GM12891 (cell line): Measurements from ENCODE around the gene RAB29.

Experiments
- DNase-seq: peaks from one replicate; pipeline ENCODE4 v3.0.0; 2011; ENCODE audit warnings: low spot score; ENCODE audit not compliant: insufficient read length
- FAIRE-seq: peaks from 2 replicates; lab custom pipeline; 2011; peaks lifted over from hg19 to GRCh38; lab: Jason Lieb, UNC
- PAX5 ChIP-seq: IDR thresholded peaks from 2 replicates; pipeline ENCODE4 v1.6.1; 2011; ENCODE audit warnings: low read length, moderate library complexity, mild to moderate bottlenecking; ENCODE audit not compliant: insufficient read depth, severe bottlenecking
- POLR2A ChIP-seq: IDR thresholded peaks from 2 replicates; pipeline ENCODE4 v1.6.1; 2011; ENCODE audit warnings: low read depth, low read length, control low read depth
- POLR2AphosphoS5 ChIP-seq: IDR thresholded peaks from 2 replicates; pipeline ENCODE4 v1.6.1; 2011; ENCODE audit warnings: low read depth, low read length, control low read depth
- POU2F2 ChIP-seq: IDR thresholded peaks from 2 replicates; pipeline ENCODE4 v1.6.1; 2011; ENCODE audit warnings: low read depth, mild to moderate bottlenecking, control low read depth, low read length, moderate library complexity
- SPI1 ChIP-seq: IDR thresholded peaks from 2 replicates; pipeline ENCODE4 v1.6.1; 2011; ENCODE audit warnings: low read depth, low read length, control low read depth
- TAF1 ChIP-seq: IDR thresholded peaks from 2 replicates; pipeline ENCODE4 v1.6.1; 2011; ENCODE audit warnings: low read depth, low read length, control low read depth

Gene RAB29

GRCh38 chr1:205798577-205798976 is 23.3 kb upstream of the RAB29 start:
- no peak for DNase-seq

GRCh38 chr1:205797168-205797567 is 21.9 kb upstream of the RAB29 start:
- DNase-seq (no peak), FAIRE-seq (no peak)
- TF ChIP-seq POU2F2 (no peak), PAX5 (no peak), POLR2A (no peak), TAF1 (no peak), POLR2AphosphoS5 (no peak), SPI1 (no peak)

More at GRCh38 chr1:205798577-205798976, 23.3 kb upstream of the RAB29 start:
- TF ChIP-seq POLR2A (no peak), TAF1 (no peak), POU2F2 (no peak), POLR2AphosphoS5 (no peak), SPI1 (no peak), PAX5 (no peak)
- no peak for FAIRE-seq

- no peak for TF ChIP-seq POLR2A
- TF ChIP-seq POLR2AphosphoS5 = no peak
- peak; percentile 34; the same call in 1 of the 2 replicates for TF ChIP-seq POU2F2
- TF ChIP-seq TAF1 = no peak
- DNase-seq = no peak
- peak; percentile 48 for FAIRE-seq
Observed at GRCh38 chr1:205794011-205794730, 18.9 kb upstream of the RAB29 start.

GRCh38 chr1:205792961-205793673 is 17.8 kb upstream of the RAB29 start:
- no peak for DNase-seq
- TF ChIP-seq TAF1 (no peak), POLR2A (no peak), PAX5 (no peak), SPI1 (no peak), POU2F2 (no peak), POLR2AphosphoS5 (no peak)
- no peak for FAIRE-seq

GRCh38 chr1:205792481-205792881 is 17.2 kb upstream of the RAB29 start:
- DNase-seq = no peak

GRCh38 chr1:205791568-205792180 is 16.4 kb upstream of the RAB29 start:
- TF ChIP-seq PAX5 = no peak
- no peak for TF ChIP-seq TAF1
- no peak for TF ChIP-seq POLR2AphosphoS5
- TF ChIP-seq POLR2A = no peak
- TF ChIP-seq POU2F2 = no peak
- TF ChIP-seq SPI1 = no peak
- peak; percentile 47 for FAIRE-seq
- DNase-seq = peak; percentile 60

More at GRCh38 chr1:205792481-205792881, 17.2 kb upstream of the RAB29 start:
- TF ChIP-seq POU2F2 = no peak
- TF ChIP-seq SPI1 = no peak
- TF ChIP-seq PAX5 = no peak
- no peak for TF ChIP-seq POLR2AphosphoS5
- no peak for TF ChIP-seq POLR2A
- no peak for TF ChIP-seq TAF1
- no peak for FAIRE-seq

GRCh38 chr1:205787287-205787916 is 12.1 kb upstream of the RAB29 start:
- FAIRE-seq (no peak), DNase-seq (no peak)
- TF ChIP-seq POU2F2 = no peak
- TF ChIP-seq POLR2A = no peak
- no peak for TF ChIP-seq PAX5
- TF ChIP-seq SPI1 = no peak
- no peak for TF ChIP-seq TAF1
- TF ChIP-seq POLR2AphosphoS5 = no peak

GRCh38 chr1:205786601-205787000 is 11.3 kb upstream of the RAB29 start:
- TF ChIP-seq POU2F2 = no peak
- no peak for TF ChIP-seq POLR2AphosphoS5
- no peak for TF ChIP-seq POLR2A
- TF ChIP-seq PAX5 = no peak
- TF ChIP-seq SPI1 = no peak
- TF ChIP-seq TAF1 = no peak
- FAIRE-seq (no peak), DNase-seq (no peak)

GRCh38 chr1:205785446-205785845 is 10.2 kb upstream of the RAB29 start:
- TF ChIP-seq POLR2A (no peak), POLR2AphosphoS5 (no peak), TAF1 (no peak), POU2F2 (no peak), SPI1 (no peak)
- DNase-seq = no peak
- FAIRE-seq = no peak
